Tibial artery (tissue), 4 donors: ENCODE results near the gene ZNRF3.
"Not testable (repeated sequence)": the region's sequence is repeated elsewhere in the genome, so short reads cannot be mapped to it uniquely, and the experiment has no call there.

Source experiments
- DNase-seq, 2 donors: peaks; one replicate each; pipeline ENCODE4 v3.0.0-alpha.2; 2019
- H3K27ac ChIP-seq, 2 donors: fragments of 200-600 bp; sonication (generic) in 1 of 2; 1 replicate in 1 of 2; 2 replicates in 1 of 2; pipeline ENCODE4 v1.5.1; 2018 to 2019; ENCODE audit warnings: mild to moderate bottlenecking in 1 of 2
- H3K27me3 ChIP-seq, 2 donors: fragments of 200-600 bp; sonication (generic) in 1 of 2; one replicate each; pipeline versions ENCODE4 v1.5.1 to v1.6.0; 2016 to 2019
- H3K36me3 ChIP-seq, 3 donors: fragments of 200-600 bp; sonication (generic) in 2 of 3; one replicate each; pipeline ENCODE4 v1.5.1; 2016 to 2019; ENCODE audit warnings: mild to moderate bottlenecking in 2 of 3
- H3K4me1 ChIP-seq, 4 donors: fragments of 200-600 bp; sonication (generic) in 2 of 4; 1 replicate in 3 of 4; 2 replicates in 1 of 4; pipeline ENCODE4 v1.5.1; 2016 to 2019
- H3K4me3 ChIP-seq, 2 donors: fragments of 200-600 bp; sonication (generic) in 1 of 2; 1 replicate in 1 of 2; 2 replicates in 1 of 2; pipeline ENCODE4 v1.5.1; 2018 to 2019; ENCODE audit warnings: mild to moderate bottlenecking in 2 of 2
- H3K9me3 ChIP-seq, 3 donors: fragments of 200-600 bp; sonication (generic) in 1 of 3; one replicate each; pipeline ENCODE4 v1.5.1; 2016 to 2019
- CTCF ChIP-seq, 2 experiments: fragments of 200-600 bp in 1 of 2; fragments of 450-650 bp in 1 of 2; IDR thresholded peaks; one replicate each; pipeline ENCODE4 v1.5.1; 2017 to 2019; ENCODE audit warnings: antibody characterized with exemption in 2 of 2, mild to moderate bottlenecking in 1 of 2, moderate library complexity in 1 of 2
- intact Hi-C: fragments of 100-400 bp; cut with DNase I; formaldehyde crosslinking; loops from one replicate; pipeline ENCODE4 v1.15.0; 2023; ENCODE audit warnings: low total_unique reads

The ZNRF3 gene

GRCh38 chr22:29081517-29082236 is 198.3 kb downstream of the ZNRF3 start:
- no peak overlapping the region for H3K4me3 ChIP-seq
- DNase-seq = no peak
- intact Hi-C loops = no loop called here
- H3K27me3 ChIP-seq = no peaks in the 10 kb centered on the region
- H3K9me3 ChIP-seq = no peaks in the 10 kb centered on the region
- no peaks in the 10 kb centered on the region for H3K4me1 ChIP-seq
- no peaks in the 10 kb centered on the region for H3K36me3 ChIP-seq
- no peak overlapping the region for H3K27ac ChIP-seq
- no peak for TF ChIP-seq CTCF (IDR thresholded peaks at IDR 0.05)

GRCh38 chr22:29082826-29083545 is 199.6 kb downstream of the ZNRF3 start:
- Histone ChIP-seq H3K9me3 (no peaks in the 10 kb centered on the region), H3K36me3 (no peaks in the 10 kb centered on the region), H3K27ac (no peak overlapping the region), H3K4me1 (no peaks in the 10 kb centered on the region), H3K4me3 (no peak overlapping the region), H3K27me3 (no peaks in the 10 kb centered on the region)
- no peak for DNase-seq
- intact Hi-C loops = no loop called here
- TF ChIP-seq CTCF (IDR thresholded peaks at IDR 0.05) = no peak

GRCh38 chr22:29083576-29083932 is 200.2 kb downstream of the ZNRF3 start:
- H3K36me3 ChIP-seq, intact Hi-C loops, H3K27me3 ChIP-seq, H3K9me3 ChIP-seq, H3K4me1 ChIP-seq, H3K4me3 ChIP-seq, H3K27ac ChIP-seq, DNase-seq: not testable (repeated sequence)

- Histone ChIP-seq H3K27me3 (no peaks in the 10 kb centered on the region), H3K9me3 (no peaks in the 10 kb centered on the region), H3K4me3 (no peak overlapping the region), H3K4me1 (no peaks in the 10 kb centered on the region), H3K36me3 (no peaks in the 10 kb centered on the region), H3K27ac (no peak overlapping the region)
- no peak for DNase-seq
- intact Hi-C loops = no loop called here
- TF ChIP-seq CTCF (IDR thresholded peaks at IDR 0.05) = no peak
These were observed 200.7 kb downstream of the ZNRF3 start for GRCh38 chr22:29083933-29084591.

GRCh38 chr22:29087012-29087411 is 203.6 kb downstream of the ZNRF3 start:
- H3K4me1 ChIP-seq = no peaks in the 10 kb centered on the region
- H3K27me3 ChIP-seq = no peaks in the 10 kb centered on the region
- no peak for TF ChIP-seq CTCF (IDR thresholded peaks at IDR 0.05)
- no peaks in the 10 kb centered on the region for H3K36me3 ChIP-seq
- DNase-seq = no peak
- intact Hi-C loops = no loop called here
- H3K27ac ChIP-seq = no peak overlapping the region
- H3K9me3 ChIP-seq = no peaks in the 10 kb centered on the region
- no peak overlapping the region for H3K4me3 ChIP-seq

- H3K4me1 ChIP-seq = peaks cover 0 to 5% (median 2%) of the 10 kb centered on the region in 4 donors
- intact Hi-C loops = no loop called here
- H3K9me3 ChIP-seq = no peaks in the 10 kb centered on the region
- DNase-seq = no peak
- TF ChIP-seq CTCF (IDR thresholded peaks at IDR 0.05) = no peak
- H3K4me3 ChIP-seq = no peak overlapping the region
- H3K27ac ChIP-seq = no peak overlapping the region
- H3K36me3 ChIP-seq = no peaks in the 10 kb centered on the region
- no peaks in the 10 kb centered on the region for H3K27me3 ChIP-seq
These were observed 205.4 kb downstream of the ZNRF3 start for GRCh38 chr22:29088809-29089208.
